ENCODE measurements around the gene MBD3L3. TPM values are rescaled to one million over a fixed set of nuclear protein-coding genes. Genes with fewer than 3 reads are reported as not detected.

MBD3L3 gene
- total RNA-seq, 1 donor from 2014 or later: not detected

DNA sequence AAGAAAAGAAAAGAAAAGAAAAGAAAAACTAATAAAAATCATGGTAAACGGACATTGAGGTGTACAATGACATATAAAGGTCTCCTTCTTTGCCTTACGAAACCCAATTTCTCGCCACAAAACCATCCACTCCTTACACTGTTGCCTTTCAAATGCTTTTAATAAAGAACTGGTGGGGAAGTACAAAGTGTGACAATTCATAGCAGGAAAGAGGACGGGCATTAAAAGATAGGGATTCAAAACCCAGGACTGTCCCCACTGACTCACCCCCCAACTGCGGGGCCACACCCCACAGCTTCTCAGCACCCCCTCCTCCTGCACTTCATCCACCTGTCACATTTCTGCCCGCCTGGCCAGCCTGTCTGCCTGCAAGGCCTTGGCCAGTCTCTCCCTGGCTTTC lies 39.6 kb downstream of the MBD3L3 start:
- no peak for DNase-seq (ENCODE audit: low spot score)
- H3K4me1 Mint-ChIP-seq (ENCODE audit: low read depth): no peaks in the 10 kb centered on the region

DNA sequence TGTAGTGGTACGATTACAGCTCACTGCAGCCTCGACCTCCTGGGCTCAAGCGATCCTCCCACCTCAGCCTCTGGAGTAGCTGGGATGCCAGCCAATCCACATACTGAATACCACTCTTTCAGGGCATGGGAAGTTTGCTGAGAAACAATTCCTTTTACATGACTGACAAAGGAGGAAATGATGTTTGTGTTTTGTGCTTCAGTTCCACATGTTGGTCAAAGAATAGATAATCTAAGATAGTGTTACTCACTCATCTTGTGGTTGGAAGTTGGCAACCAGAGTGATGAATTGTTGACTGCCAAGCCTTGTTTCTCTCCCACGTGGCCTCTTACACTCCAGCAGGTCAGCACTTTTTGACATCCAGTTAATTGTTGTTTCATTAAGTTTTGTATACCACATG lies 44.8 kb downstream of the MBD3L3 start:
- peaks cover 9% of the 10 kb centered on the region for H3K27me3 Mint-ChIP-seq (ENCODE audit: low read depth)
- no peak overlapping the region for H3K4me3 Mint-ChIP-seq (ENCODE audit: unreplicated experiment)
- no peaks in the 10 kb centered on the region for H3K9me3 Mint-ChIP-seq (ENCODE audit: low read depth)
- no peaks in the 10 kb centered on the region for H3K4me1 Mint-ChIP-seq (ENCODE audit: low read depth)
- no peak for DNase-seq (ENCODE audit: low spot score)
- H3K27ac Mint-ChIP-seq (ENCODE audit: unreplicated experiment): no peak overlapping the region
- no peak for TF ChIP-seq CTCF (IDR thresholded peaks at IDR 0.05)
- no peaks in the 10 kb centered on the region for H3K36me3 Mint-ChIP-seq (ENCODE audit: low read depth)

More for the DNA sequence above, 39.6 kb downstream of the MBD3L3 start:
- H3K27ac Mint-ChIP-seq (ENCODE audit: unreplicated experiment): no peak overlapping the region
- TF ChIP-seq CTCF (IDR thresholded peaks at IDR 0.05): no peak
- H3K9me3 Mint-ChIP-seq (ENCODE audit: low read depth): no peaks in the 10 kb centered on the region
- no peaks in the 10 kb centered on the region for H3K36me3 Mint-ChIP-seq (ENCODE audit: low read depth)
- peaks cover 7% of the 10 kb centered on the region for H3K27me3 Mint-ChIP-seq (ENCODE audit: low read depth)
- no peak overlapping the region for H3K4me3 Mint-ChIP-seq (ENCODE audit: unreplicated experiment)

DNA sequence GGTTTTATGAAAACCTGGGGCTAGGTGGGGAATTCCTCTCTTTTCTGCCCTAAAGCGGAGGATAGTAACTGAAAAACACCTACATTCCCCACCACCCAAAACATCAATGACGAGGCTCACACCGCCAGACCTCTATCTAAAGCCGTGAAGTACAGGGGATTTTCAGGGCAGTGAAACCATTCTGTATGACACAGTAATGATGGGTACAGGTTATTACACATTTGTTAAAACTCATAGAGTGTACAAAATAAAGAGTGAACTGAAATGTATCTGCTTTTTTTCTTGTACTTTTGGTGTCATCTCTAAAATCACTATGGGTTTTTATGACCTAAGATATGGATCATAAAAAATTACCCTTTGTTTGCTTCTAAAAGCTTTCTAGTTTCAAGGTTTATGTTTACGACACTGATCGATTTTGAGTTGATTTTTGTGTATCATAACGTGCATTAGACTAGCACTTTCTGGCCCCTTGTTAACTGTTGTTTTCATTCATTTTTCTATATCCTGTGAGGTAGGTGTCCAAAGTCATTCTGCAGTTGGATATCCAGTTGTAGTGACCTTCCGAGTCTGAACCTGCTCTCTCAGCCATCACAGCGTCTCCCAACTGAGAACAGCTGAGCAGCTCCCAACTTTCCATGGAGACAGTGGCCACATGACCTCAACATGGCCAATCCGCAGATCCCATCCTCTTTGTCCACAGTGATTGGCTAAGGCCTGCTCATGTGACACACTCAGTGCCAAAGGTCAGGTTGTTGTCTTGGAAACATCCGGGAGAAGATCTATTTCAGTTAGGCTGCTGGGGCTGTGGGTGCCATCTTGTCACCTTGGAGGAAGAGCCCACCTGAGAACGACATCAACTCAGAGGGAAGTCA lies 47.5 kb downstream of the MBD3L3 start:
- no peak for TF ChIP-seq CTCF (IDR thresholded peaks at IDR 0.05)
- Mint-ChIP-seq H3K27me3 (ENCODE audit: low read depth) (peaks cover 9% of the 10 kb centered on the region), H3K9me3 (ENCODE audit: low read depth) (no peaks in the 10 kb centered on the region), H3K36me3 (ENCODE audit: low read depth) (no peaks in the 10 kb centered on the region), H3K4me1 (ENCODE audit: low read depth) (no peaks in the 10 kb centered on the region), H3K4me3 (ENCODE audit: unreplicated experiment) (no peak overlapping the region), H3K27ac (ENCODE audit: unreplicated experiment) (no peak overlapping the region)
- no peak for DNase-seq (ENCODE audit: low spot score)

DNA sequence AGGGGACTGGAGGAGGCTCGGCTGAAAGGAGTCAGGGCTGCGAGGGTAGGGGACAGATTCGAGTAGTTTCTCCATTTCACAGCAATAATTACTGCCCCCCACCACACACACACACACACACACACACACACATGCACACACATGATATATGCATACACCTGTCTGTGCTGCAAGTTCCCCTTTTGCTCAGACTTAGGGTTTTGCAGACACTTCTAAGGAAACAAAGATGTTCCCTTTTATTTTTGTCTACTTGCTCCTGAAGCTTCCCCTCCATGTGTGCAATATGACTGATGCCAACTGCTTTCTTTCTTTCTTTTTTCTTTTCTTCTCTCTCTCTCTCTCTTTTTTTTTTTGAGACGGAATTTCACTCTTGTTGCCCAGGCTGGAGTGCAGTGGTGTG lies 50.6 kb downstream of the MBD3L3 start:
- H3K9me3 Mint-ChIP-seq (ENCODE audit: low read depth): no peaks in the 10 kb centered on the region
- no peak for DNase-seq (ENCODE audit: low spot score)
- no peak overlapping the region for H3K4me3 Mint-ChIP-seq (ENCODE audit: unreplicated experiment)
- no peak overlapping the region for H3K27ac Mint-ChIP-seq (ENCODE audit: unreplicated experiment)
- no peak for TF ChIP-seq CTCF (IDR thresholded peaks at IDR 0.05)
- no peaks in the 10 kb centered on the region for H3K36me3 Mint-ChIP-seq (ENCODE audit: low read depth)
- peaks cover 2% of the 10 kb centered on the region for H3K27me3 Mint-ChIP-seq (ENCODE audit: low read depth)
- no peaks in the 10 kb centered on the region for H3K4me1 Mint-ChIP-seq (ENCODE audit: low read depth)

Other genes starting within 250 kb of the MBD3L3 start
- gene ADGRE1, start 171.1 kb downstream of the MBD3L3 start, total RNA-seq: not detected in 3 replicates
- gene MBD3L2B, start 37.2 kb downstream of the MBD3L3 start, total RNA-seq: not detected in 3 replicates
- gene MBD3L5, start 28.1 kb downstream of the MBD3L3 start, total RNA-seq: not detected in 3 replicates
- not detected in 3 replicates for gene MBD3L4, start 18.5 kb downstream of the MBD3L3 start, total RNA-seq
- gene MBD3L2, start 9.4 kb downstream of the MBD3L3 start, total RNA-seq: not detected in 3 replicates
- 8.1 to 11.6 TPM (median 8.2 TPM) in 3 replicates for gene ZNF557, start 11.0 kb upstream of the MBD3L3 start, total RNA-seq
- gene INSR, start 235.7 kb upstream of the MBD3L3 start, total RNA-seq: 19.5 to 32.5 TPM (median 30.9 TPM) in 3 replicates